ENCODE measurements around the gene IPPK.

GRCh38 chr9:92665836-92666235 lies 4.1 kb downstream of the IPPK start:
- TF ChIP-seq CTCF (IDR thresholded peaks at IDR 0.05) (no peak), POLR2A (IDR thresholded peaks at IDR 0.05) (no peak)

All from lower leg skin (tissue), 3 donors.